Effector CD8-positive, alpha-beta T cell (primary cell): Measurements from ENCODE around the gene SEMA3D.

Source experiments
- DNase-seq: peaks from one replicate; lab custom pipeline; 2025; lab: John Stamatoyannopoulos, UW
- total RNA-seq, 4 experiments: gene quantifications; one replicate each; lab custom pipeline; 2026; lab: John Stamatoyannopoulos, UW

SEMA3D gene
- total RNA-seq: 0 to 0.18 (median 0.09) reads per million in 4 experiments

DNA sequence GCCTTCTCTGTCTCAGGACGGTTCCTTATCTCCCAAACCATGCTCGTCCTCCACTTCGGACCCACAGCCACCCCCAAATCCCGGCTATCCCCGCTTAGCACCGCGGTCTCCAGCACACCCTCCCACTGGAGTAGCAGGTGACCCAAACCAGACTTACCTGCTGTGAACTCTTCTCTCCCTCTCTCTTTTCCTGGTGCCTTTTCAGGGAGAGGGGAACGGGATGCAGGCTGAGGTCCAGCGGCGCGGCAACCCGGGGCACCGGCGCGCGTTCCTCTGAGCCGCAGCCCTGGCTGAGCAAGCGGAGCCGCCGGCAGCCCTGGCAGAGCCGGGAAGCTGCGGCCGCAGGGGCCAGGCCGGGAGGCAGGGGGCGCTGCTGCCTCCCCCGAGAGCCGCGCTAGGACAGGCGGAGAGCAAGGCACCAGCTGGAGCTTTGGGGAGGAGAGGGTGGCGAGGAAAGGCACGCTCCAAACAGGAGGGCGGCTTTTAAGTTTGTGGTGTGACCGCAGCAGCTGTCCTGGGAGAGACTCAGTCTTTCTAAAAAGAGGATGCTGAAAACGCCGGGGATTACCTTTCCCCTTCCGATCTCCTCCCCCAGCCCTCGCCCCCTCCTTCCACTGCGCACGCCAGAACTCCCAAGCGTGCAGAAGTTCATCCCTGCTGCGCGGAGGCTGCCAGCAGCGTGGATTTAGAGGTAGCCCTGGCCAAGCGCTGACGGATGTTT is at the start of gene SEMA3D:
Gene SEMA3D, minus strand, starts transcription at position 536 of the 721 bp plus-strand sequence. CDS start 65,165 bp downstream, outside the sequence.
- no peak for DNase-seq

DNA sequence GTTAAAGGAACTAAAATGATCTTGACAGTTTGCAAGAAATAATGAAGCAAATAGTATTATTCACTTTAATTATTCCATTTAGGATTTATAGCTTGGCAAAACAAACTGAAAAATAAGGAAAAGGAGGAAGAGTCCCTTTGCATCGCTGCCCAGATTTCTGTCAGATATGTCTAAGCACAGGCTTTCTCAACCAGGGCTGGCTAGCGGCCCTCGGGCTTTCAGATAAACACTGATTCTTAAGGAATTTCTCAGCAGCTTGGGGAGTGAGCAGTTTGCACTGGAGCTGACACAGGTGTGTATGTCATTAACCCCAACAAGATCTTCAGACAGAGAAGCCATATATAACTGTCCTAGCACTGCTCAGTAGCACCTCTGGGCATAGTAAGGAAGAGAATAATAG is 47.9 kb upstream of the SEMA3D start:
- no peak for DNase-seq

DNA sequence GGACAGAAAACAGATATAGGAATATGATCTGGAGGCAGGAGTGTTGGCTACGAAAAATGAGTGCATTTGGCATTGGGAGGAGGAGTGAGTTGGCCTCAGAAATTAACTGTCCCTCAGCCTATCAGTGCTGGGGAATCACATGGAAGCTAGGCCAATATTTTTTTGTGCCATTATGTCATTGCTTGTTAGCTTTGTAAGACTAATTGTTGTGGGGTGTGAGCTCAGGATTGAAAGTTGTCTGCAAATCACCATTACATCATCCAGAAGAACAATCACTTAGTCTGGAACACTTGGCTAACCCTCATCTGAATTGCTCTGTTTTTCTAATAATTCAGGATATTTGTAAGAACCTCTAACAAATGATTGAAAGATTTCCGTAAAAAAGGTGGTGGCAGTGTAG is 45.2 kb upstream of the SEMA3D start:
- DNase-seq: no peak

DNA sequence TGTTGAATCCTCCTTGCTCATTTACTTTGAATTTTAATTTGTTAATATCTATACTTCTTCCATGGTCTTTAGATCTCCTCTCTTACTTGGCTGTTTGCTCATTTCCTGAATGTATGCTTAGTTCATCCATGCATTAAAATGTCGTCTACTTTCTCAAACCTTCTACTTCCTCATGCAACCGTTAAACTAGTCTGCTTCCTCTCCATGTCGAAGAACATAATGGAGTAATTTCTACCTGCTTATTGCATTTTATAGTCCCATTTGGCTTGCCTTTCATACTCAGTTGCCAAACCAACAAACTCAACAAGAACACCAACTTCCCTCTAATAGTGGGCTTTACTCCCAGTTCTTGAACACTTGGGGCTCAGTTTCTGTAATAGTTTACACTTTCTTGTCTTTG is 43.8 kb upstream of the SEMA3D start:
- no peak for DNase-seq

DNA sequence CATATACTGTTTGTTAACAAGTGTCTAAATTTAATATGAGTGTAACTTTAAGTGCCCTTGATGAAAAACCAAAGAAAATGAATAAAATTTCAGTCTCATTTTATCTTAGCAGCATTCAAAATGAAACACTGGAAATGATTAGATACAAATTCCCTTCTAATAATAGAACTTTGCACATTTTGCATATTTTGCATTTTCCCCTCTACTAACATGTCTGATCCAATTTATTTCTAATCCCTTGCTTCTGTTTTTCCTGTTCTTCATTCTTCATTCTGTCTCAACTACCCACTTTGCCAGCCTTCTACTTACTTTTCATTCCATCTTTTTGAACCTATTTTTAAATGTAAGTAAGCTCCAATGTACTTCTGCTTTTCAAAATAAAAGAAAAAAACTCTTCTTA is 42.7 kb upstream of the SEMA3D start:
- no peak for DNase-seq

DNA sequence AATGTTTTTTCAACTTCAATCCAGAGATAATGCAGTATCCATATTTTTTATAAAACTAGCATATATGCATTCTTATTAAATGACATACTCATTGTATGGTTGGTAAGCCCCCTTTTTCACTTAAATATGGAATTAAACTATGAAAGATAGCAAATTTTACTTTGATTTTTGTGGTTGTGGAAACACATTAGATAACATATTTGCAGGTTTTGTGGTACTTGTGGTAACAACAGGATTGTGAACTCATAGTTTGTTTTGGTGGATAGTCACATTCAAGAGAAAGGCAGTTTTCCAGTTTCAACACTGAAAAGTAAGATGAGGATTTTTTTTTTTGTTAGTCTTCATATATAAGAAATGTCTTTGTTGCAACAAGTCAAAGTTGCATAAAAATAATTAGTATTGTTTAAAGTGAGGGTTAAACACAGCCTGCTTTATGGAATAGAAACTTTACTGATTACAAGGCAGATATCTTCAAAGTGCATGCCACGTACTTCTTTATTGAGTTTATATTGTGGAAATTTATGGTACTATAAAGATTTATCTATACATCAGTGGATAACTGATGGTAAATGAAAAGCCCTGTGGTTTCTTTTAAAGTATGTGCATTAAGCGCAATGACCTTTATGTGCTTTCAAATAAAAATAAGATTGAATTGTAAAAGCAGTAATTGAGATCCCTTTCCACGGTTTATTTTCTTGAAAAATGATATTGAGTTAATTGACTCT is 39.7 kb upstream of the SEMA3D start:
- no peak for DNase-seq

DNA sequence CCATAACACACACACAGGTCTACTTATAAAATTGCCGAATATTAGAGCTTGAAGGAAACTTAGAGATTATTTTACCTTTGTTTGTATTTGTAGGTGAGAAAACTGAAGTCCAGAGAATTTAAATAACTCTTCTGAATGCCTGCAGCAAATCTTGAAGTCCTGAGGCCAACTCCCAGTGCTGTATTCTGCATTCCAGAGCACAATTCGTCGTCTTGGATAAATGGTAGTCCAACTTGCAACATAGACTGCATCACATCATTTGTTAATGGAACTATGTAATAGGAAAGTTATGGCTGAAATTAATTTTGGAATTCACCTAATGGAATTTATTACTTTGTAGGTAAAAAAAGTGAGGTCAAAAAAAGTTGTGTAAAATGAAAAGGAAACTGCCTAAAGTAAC is 37.3 kb upstream of the SEMA3D start:
- no peak for DNase-seq

DNA sequence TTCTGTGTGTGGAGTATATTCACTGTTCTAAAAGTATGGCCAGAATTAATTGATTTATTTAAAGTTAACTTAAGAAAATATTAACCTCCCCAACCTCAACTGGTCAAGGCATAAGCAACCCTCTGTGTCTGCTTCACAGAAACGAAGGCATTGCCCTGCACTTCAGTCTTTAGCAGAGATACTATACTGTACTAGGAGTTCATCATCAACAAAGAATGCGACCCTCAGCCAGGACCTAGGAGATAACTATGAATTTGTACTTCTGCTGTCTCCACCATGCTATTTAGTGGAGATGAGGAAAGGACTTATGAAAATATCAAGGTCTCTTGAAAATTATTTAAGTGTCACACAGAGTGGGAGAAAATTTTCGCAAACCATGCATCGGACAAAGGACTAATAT is 35.7 kb upstream of the SEMA3D start:
- DNase-seq: no peak

DNA sequence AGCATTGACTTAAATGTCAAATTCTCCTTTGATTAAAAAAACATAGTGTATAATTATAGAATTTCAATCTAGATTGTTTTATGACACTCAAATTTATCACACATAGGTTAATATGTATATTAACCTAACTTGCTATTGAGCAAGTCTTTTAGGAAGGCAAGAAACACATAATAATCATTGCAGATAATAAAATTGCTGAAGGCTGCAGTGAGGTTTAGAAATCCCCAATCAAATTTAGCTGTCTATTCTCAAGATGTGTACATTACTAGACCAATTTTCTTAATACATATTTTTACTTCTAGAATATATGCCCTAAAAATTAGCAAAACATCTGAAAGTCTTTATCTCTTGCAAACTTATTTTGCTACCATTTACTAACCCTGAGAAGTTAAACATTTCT is 34.9 kb upstream of the SEMA3D start:
- DNase-seq: no peak

DNA sequence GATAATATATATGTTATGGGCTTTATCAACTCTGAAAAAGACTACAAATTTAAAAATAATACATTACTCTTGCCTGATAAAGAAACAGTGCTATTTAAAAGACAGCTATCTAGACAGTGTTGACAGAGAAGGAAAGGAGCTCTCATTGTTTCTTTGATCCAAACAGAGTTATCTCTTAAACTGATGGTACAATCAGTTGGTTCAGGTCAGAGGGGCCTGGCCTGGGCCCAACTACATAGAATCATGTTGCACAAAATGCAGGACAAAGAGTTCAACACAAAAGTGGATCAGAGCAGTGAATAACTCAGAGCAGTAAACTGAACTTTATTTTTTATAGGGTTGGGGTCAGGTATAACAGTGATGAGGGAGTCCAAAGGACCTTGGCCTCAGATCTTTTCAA is 33.8 kb upstream of the SEMA3D start:
- no peak for DNase-seq

DNA sequence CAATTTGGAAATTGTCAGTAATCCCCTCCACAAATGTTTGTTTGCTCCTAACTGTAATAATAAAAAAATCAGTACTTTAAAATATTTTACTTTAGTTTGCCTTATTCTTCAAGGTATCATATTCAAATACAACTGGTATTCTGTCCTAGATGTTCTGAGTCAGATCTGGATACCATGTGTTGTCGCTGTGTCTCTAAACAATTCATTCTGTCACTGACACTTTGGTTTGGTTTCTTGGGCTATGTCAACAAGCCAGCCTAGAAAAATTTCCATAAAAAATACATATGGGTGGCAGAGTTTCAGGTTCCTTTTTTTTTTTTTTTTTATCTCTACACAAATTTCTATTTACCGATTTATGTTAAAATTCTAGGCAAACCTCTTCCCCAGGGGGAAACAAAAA is 33.2 kb upstream of the SEMA3D start:
- no peak for DNase-seq

DNA sequence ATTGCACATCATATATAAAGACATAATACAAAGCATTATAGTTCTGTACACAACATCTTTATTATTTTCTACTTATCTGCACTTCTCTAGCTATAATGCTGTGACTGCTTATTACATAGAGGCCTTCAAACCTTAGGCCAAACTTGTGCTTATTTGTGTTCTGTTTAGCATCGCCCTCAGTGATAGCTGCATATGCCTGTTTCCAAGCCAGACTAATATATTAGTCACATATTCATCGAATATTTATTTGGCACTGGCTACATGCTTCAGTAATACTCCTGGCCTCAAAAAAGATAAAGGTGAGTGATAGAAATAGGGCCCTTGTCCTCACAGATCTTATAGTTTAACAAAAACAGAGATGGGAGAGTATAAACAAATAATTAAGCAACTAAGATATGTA is 30.2 kb upstream of the SEMA3D start:
- no peak for DNase-seq

DNA sequence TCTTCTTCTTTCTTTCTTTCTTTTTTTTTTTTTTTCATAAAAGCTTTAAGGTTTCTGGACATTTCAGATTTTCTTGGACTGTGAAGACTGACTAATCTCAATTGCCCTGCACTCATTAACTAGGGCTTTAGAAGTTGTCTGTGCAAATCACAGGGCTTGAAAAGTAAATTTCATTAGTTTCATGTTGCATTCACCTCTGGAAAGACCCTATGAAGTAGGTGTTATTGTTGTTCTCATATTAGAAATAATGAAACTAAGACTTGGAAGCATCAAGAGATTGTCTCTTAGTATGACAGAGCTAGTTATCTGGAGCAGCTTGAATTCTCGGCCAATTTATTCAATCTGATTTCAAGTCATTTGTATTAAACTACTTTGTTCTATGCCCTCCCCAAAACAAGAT is 28.2 kb upstream of the SEMA3D start:
- no peak for DNase-seq

DNA sequence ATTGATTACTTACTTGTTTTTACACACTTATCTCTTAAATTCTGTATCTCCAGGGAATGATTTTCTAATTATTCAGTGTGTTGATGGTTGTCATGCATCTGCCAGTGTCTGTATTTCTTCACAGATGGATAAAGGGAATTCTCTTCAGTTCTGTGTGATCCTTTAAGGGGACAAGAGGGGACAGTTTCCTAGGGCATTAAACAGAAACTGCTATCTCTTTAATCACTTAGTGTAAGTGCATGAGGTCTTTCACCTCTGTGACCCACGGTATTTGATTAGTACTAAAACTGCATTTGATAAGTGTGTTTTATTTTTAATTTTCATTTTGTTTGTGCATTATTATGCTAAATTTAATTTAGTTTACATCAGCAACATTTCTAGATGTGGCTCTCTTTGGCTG is 26.6 kb upstream of the SEMA3D start:
- no peak for DNase-seq

DNA sequence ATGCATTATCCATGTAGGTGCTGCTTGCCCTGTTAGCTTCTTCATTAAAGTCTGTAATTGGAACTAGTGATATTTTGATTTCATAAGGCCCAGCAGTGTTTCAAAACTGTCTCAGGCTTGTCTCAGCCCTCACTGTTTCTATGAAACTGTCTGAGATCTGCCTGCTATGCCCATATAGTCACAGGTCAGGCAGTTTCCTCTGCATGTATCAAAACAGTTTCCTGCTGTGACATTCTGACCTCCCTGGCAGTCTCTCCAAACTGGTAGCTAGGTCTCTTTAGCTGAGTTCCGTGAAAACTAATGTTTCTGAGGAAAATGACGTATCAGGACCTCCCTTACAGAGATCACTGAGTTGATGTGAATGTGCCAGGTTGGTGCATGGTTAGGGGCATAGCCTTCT is 18.9 kb upstream of the SEMA3D start:
- DNase-seq: no peak

DNA sequence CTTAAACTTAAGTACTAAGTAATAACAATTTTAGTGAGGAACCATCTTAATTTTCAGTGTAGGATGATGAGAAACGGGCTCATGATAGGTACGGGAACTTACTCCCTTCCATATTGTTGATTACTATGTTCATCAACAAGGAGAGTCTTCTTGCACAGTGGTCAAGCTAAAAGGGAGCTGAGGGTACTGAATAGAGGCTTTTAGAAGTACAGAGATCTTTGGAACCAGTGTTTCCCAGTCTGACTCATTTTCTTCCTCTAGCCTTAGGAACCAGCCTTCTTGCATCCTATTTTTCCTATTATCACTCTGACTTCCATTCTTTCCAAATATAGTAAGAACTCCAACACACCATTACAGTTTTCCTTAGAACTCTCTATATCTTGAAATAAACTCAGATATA is 17.6 kb upstream of the SEMA3D start:
- DNase-seq: no peak

DNA sequence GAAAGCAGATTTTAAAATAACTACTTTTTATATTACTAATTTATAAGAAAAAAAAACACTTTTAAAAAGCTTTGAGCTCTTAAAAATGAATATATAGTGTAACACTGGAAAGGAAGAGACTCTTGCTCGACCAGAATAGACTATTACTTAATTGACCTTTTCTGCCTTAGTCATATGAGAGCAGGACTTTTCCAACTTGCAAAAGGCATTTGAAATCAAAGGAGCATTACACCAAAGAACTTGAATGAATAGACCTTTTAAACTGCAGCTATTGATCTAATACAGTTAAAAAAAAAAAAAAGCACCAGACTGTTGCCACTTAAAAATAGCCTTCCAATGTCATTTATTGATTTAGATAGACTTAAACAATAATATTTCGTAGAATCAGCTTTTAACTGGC is 17.2 kb upstream of the SEMA3D start:
- DNase-seq: no peak

DNA sequence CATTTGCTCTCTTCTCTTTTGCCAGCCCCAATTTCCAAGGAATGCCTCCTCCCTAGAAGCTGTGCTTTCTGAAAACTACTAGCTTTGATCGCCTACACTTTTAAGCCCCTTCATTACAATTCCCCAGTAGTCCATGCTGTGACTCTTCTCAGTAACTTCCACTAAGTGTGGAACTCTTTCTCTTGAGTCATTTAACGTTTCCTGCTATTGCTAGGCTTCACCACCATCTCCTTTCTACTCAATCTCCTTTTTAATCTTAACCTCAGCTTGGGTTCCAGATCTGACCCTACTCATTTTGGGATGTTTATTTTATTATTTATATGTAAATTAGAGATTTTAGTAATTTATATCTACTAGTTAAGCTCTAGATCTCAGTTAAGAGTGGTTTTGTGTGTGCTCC is 14.4 kb upstream of the SEMA3D start:
- no peak for DNase-seq

DNA sequence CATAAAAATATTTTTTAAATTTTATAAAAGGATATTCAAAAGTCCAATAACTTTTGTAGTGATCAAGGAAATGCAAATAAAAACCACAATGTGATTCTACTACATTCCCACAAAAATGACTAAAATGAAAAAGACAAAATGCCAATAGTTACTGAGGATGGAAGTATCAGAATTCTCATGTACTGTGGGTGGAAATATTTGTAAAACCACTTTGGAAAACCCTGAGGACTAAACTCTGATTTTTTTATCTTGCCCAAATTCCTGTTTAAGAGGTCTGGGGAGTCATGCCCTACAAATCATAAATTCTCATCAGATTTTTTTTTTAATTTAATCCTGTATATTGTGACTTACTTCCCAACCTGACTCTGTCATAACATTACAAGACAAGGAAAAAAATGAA is 9.8 kb upstream of the SEMA3D start:
- no peak for DNase-seq

DNA sequence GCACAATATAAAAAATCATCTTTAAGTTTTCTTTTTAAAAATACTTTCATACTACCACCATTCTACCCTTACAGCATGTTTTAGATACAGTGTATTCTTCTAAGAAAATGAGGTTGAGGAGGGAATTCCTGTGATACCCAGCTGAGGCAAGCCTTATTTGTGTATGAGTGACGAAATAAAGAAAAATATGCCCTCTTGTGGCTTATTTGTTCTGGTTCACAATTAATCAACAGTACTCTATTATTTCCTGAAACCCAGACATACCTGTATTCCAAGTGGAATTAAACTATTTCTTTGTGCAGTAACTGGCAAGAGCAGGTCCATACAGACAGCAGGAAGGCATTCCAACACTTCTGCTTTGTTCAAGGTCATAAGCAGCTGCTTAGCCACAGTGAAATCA is 4.5 kb upstream of the SEMA3D start:
- no peak for DNase-seq

DNA sequence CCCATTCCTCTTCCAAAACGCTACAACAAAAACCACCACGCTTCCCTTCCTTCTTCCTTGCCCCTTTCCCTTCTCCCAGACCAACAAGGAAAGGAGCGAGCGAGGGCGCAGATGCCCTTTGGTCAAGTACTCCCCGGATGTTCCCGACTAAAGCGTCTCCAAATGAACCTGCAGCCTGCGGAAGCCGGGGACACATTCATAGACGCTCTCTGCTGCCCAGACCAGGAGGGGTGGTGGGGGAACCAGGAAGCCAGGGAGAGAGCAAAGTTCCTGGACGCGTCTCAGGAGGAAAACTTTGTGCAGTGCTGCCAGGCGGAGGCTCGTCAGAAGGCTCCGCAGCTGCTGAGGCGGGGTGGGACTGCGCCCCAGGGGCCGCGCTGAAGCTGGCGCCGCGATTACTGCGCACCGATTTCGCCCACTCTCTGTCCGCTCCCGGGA is 754 bp downstream of the SEMA3D start:
- DNase-seq: no peak

DNA sequence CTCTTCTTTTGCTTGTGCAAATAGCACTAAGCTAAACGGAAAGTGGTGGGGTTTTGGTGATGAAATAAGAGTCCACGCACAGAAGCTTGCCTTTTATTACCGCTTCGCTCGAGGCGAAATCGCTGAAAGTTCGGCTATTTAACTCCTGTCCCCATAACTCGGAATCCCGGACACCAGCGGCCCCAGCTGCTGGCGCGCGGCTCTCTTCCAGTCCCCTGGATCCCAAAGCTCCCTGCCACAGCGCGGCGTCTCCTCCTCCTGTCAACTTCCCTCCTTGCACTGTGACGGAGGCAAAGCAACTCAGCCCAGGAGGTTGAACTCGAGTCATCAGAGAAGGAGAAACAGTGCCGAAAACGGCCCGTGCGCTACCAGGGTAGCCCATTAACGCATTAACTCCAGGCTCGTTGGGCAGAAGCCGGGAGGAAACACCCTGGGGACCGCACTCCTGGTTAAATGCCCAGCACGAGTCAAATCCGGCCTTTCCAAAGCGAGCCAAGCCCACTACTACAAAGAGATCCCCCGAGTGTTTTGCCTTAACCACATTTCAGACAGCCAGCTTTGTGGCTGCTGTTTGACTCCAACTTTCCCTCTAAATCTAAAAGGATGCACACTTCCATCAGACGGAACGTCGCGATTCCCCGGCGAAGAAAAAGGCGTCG is 1.3 kb downstream of the SEMA3D start:
- DNase-seq: no peak
